Adipocyte (in vitro differentiated cells): ENCODE measurements around the gene COQ8A.

Experiments used
- DNase-seq: peaks from one replicate; pipeline ENCODE4 v3.0.0-alpha.2; 2015; ENCODE audit warnings: low read depth
- H3K27me3 ChIP-seq: replicated peaks from 2 replicates; pipeline ENCODE4 v1.7.0; 2013; ENCODE audit warnings: mild to moderate bottlenecking, low read length, moderate library complexity; ENCODE audit not compliant: control insufficient read depth, insufficient read depth
- H3K36me3 ChIP-seq: 2 replicates; pipeline ENCODE4 v1.7.0; 2013; ENCODE audit warnings: low read length, mild to moderate bottlenecking, moderate library complexity; ENCODE audit not compliant: control insufficient read depth, insufficient read depth, severe bottlenecking
- H3K4me1 ChIP-seq: 2 replicates; pipeline ENCODE4 v1.7.0; 2013; ENCODE audit warnings: mild to moderate bottlenecking, low read length, moderate library complexity; ENCODE audit not compliant: control insufficient read depth, insufficient read depth
- H3K4me3 ChIP-seq: 2 replicates; pipeline ENCODE4 v1.7.0; 2013; ENCODE audit warnings: mild to moderate bottlenecking, low read length, moderate library complexity
- H3K9ac ChIP-seq: 2 replicates; pipeline ENCODE4 v1.7.0; 2013; ENCODE audit warnings: mild to moderate bottlenecking, low read length, moderate library complexity
- H3K9me3 ChIP-seq: 2 replicates; pipeline ENCODE4 v1.7.0; 2013; ENCODE audit warnings: mild to moderate bottlenecking, low read length, moderate library complexity; ENCODE audit not compliant: control insufficient read depth

COQ8A gene

DNA sequence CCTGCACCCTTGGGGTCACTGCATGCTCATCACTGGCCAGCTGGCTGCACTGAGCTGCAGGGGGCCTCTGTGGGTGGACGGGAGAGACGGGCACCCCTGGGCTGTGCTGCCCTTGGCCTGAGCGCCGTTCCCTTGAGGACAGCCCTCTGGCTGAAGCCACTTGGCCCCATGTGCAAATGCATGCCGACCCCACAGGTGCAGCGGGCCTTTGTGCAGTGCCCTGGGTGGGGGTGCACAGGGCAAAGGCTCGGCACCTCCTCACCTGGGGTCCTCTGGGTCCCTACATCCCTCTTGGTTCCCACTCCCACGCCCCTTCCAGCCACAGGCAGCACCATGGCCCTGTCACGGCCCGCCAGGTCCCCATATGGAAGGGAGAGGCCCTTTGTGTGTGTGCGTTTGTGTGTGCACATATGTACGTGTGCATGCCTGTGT, 41.3 kb downstream of the COQ8A start:
- peaks cover 20% of the 10 kb centered on the region for H3K4me1 ChIP-seq
- DNase-seq = no peak
- peaks cover 37% of the 10 kb centered on the region for H3K36me3 ChIP-seq
- H3K27me3 ChIP-seq = no peaks in the 10 kb centered on the region
- H3K4me3 ChIP-seq = no peak overlapping the region
- no peak overlapping the region for H3K9ac ChIP-seq
- no peaks in the 10 kb centered on the region for H3K9me3 ChIP-seq

DNA sequence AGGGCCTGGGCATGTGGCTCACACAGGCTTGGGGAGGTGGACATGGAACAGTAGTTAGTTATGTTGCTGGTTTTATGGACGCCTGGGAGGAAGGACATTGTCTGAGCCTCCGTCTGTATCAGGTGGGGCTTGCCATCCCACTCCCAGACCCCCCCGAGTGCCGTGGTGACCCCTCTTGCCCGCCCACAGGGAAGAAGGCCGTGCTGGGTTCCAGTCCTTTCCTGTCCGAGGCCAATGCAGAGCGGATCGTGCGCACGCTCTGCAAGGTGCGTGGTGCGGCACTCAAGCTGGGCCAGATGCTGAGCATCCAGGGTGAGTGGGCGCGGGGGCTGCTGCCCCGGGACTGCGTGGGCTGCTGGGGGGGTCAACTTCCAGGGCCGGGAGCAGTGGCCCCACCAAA, 41.7 kb downstream of the COQ8A start:
- no peak overlapping the region for H3K9ac ChIP-seq
- no peak for DNase-seq
- H3K4me1 ChIP-seq = peaks cover 20% of the 10 kb centered on the region
- H3K27me3 ChIP-seq = no peaks in the 10 kb centered on the region
- H3K9me3 ChIP-seq = no peaks in the 10 kb centered on the region
- H3K4me3 ChIP-seq = no peak overlapping the region
- H3K36me3 ChIP-seq = peaks cover 41% of the 10 kb centered on the region

DNA sequence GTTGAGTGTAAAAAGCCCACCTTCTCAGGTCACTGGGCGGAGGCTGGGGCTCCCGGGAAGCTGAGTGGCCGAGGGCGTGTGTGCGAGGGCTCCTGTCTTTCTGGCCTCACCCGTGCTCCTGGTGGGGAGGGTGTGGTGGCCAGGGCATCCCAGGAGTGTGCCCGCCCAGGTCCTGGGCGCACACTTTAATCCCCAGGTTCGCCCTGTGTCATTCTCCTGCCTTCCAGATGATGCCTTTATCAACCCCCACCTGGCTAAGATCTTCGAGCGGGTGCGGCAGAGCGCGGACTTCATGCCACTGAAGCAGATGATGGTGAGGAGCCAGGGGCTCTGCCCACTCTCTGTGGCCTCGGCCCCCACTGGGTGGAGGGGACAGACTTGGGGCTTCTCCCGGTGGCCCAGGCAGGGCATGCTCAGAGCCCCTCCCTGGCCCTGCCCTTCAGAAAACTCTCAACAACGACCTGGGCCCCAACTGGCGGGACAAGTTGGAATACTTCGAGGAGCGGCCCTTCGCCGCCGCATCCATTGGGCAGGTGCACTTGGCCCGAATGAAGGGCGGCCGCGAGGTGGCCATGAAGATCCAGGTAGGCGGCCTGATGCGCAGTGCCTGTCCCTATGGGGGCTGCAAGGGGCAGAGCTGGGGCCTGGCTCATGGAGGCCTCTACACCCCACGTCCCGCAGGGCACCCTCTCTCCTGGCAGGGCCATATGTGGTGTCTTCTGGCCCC, 42.5 kb downstream of the COQ8A start:
- Histone ChIP-seq H3K4me1 (peaks cover 20% of the 10 kb centered on the region), H3K9me3 (no peaks in the 10 kb centered on the region), H3K9ac (no peak overlapping the region), H3K36me3 (peaks cover 46% of the 10 kb centered on the region), H3K27me3 (no peaks in the 10 kb centered on the region), H3K4me3 (no peak overlapping the region)
- no peak for DNase-seq

DNA sequence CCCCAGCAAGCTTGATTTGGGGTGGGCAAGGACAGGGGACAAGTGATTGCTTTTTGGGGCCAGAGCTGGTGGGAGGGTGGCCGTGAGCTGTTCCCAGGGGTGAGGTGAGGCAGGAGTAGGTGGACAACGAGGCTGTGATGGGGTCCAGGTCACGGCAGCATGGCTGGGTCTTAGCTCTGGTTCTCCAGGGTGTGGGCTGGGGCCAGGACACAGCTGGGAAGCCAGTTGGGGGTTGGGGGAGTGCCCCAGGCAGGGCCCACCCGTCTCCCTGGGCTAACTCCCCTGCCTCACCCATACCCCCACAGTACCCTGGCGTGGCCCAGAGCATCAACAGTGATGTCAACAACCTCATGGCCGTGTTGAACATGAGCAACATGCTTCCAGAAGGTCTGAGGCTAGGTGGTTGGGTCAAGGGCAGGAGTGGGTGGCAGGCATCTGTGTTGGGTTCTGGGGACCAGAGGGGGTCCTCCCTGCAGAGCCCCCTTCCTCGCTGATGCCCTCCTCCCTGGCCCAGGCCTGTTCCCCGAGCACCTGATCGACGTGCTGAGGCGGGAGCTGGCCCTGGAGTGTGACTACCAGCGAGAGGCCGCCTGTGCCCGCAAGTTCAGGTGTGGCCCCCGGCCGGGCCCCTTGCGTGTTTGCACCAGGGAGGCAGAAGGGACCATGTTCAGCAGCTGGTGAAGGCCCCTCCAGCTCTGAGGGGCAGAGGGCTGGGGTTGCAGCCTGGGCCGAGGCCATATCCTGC, 43.3 kb downstream of the COQ8A start:
- H3K4me1 ChIP-seq = peaks cover 20% of the 10 kb centered on the region
- H3K27me3 ChIP-seq = no peaks in the 10 kb centered on the region
- DNase-seq = no peak
- H3K4me3 ChIP-seq = no peak overlapping the region
- no peaks in the 10 kb centered on the region for H3K9me3 ChIP-seq
- H3K36me3 ChIP-seq = peaks cover 46% of the 10 kb centered on the region
- H3K9ac ChIP-seq = no peak overlapping the region

DNA sequence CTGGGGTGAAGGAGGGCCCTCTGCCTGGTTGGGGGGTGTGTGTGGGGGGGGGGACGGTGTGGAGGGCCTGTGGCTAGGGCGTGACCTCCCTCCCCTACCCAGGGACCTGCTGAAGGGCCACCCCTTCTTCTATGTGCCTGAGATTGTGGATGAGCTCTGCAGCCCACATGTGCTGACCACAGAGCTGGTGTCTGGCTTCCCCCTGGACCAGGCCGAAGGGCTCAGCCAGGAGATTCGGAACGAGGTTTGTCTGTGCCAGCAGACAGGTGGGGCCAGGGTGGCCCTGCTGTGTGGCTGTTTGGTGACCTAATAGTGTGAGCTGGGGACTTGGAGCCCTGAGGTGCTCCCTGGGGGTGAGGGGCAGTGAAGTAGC, 43.9 kb downstream of the COQ8A start:
- no peak overlapping the region for H3K4me3 ChIP-seq
- DNase-seq = no peak
- peaks cover 43% of the 10 kb centered on the region for H3K36me3 ChIP-seq
- H3K9me3 ChIP-seq = no peaks in the 10 kb centered on the region
- H3K4me1 ChIP-seq = peaks cover 21% of the 10 kb centered on the region
- no peaks in the 10 kb centered on the region for H3K27me3 ChIP-seq
- no peak overlapping the region for H3K9ac ChIP-seq

DNA sequence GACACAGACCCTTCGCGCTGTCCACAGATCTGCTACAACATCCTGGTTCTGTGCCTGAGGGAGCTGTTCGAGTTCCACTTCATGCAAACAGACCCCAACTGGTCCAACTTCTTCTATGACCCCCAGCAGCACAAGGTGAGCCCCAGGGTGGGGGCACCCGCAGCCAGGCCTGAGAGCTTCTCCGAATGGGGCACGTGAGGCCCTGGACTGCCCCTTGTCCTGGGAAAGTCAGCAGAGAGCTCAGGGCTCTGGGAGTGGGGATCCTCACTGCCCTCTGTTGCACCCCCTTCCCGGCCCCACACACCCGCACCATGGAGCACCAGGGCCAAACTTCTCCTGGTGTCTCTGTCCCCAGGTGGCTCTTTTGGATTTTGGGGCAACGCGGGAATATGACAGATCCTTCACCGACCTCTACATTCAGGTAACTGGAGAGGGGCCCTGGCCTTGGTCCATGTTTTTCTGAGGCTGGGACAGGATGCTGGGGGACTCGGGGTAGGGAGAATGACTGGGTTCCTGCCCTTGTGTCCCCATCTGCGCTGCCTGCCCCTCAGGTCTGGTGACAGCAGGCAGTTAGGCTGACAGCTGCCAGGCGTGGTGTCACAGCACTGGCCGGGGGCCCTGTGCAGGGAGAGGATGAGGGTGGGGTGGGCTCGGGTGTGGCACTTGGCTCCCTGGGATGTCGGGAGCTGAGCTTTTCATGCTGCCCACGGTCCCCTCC, 44.6 kb downstream of the COQ8A start:
- Histone ChIP-seq H3K4me1 (peaks cover 15% of the 10 kb centered on the region), H3K36me3 (peaks cover 42% of the 10 kb centered on the region), H3K27me3 (no peaks in the 10 kb centered on the region), H3K9ac (no peak overlapping the region), H3K4me3 (no peak overlapping the region), H3K9me3 (no peaks in the 10 kb centered on the region)
- DNase-seq = no peak

DNA sequence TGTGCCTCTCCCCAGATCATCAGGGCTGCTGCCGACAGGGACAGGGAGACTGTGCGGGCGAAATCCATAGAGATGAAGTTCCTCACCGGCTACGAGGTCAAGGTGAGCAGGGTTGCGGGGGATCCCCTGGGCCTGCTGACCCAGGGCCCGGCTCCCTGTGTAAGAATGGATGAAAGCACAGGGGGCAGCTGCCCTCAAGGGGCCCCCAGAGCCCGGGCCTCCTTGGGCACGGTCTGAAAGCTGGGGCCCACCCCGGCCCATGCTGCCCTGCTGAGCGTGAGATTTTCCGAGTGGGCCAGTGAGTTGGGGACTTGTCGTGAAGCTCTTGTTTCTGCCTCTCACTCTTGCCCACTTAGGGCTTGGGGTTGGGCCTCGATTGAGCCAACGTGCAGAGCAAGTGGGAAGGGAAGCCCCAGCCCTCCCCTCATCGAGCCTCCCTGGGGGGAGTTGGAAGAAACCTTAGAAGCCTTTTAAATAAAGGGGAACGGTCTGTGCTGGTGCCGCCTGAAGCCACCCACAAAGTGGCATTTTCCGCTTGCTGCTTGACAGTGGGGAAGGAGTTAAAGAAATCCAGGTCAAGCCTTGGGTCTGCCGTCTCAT, 45.2 kb downstream of the COQ8A start:
- Histone ChIP-seq H3K4me1 (peaks cover 9% of the 10 kb centered on the region), H3K9me3 (no peaks in the 10 kb centered on the region), H3K9ac (no peak overlapping the region), H3K4me3 (no peak overlapping the region), H3K27me3 (no peaks in the 10 kb centered on the region), H3K36me3 (peaks cover 42% of the 10 kb centered on the region)
- no peak for DNase-seq

DNA sequence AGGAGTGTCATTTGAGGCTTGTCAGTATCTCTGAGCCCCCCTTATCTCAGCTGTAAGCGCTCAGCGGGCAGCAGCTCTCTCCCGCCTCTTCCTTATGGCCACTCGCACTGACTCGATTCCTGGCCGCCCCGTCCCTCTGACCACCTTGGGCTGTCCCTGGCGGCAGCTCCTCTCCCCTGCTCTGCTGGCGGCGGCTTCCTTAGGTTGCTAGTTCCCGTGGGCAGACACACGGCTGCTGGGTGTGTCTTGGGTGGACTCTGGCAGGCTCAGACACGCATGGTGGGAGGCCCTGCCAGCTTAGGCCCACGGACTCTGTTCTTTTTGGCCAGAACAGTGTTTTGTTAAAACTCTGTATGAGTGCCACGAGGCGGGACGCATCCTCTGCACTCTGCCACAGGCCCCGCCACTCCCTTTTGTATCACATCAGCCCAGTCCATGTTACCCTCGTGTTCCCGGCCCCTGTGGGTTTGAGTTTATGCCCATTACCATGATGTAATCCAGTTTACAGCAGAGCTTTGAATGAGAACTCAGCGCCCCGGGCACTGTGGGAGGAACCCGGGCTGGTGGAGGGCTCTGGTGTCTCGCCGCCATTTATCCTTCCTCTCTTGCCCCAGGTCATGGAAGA, 45.9 kb downstream of the COQ8A start:
- H3K27me3 ChIP-seq = no peaks in the 10 kb centered on the region
- peaks cover 42% of the 10 kb centered on the region for H3K36me3 ChIP-seq
- H3K4me3 ChIP-seq = no peak overlapping the region
- DNase-seq = no peak
- no peaks in the 10 kb centered on the region for H3K9me3 ChIP-seq
- peaks cover 4% of the 10 kb centered on the region for H3K4me1 ChIP-seq
- no peak overlapping the region for H3K9ac ChIP-seq

DNA sequence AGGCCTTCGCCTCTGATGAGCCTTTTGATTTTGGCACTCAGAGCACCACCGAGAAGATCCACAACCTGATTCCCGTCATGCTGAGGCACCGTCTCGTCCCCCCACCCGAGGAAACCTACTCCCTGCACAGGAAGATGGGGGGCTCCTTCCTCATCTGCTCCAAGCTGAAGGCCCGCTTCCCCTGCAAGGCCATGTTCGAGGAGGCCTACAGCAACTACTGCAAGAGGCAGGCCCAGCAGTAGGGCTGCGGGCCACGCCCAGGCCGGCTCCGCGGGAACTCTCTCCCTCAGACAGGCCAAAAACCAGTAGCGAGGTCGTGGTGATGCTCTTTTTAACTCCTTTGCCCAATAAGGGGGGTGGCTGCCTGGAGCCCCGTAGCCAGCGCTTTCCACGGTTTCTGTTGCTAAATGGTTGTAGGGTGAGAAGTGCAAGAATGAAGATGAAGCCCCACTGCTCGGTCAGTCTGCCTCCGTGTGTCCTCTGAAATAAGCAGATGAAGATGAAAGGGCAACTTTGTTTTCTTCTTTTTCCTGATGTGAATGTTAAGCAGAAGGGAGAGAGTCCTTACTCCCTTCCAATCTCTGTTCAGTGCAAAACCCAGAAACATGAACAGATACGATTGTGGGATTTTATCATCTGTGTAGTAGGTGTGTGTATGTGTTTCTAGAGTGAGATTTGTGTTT, 46.5 kb downstream of the COQ8A start:
- no peak for DNase-seq
- H3K36me3 ChIP-seq = peaks cover 42% of the 10 kb centered on the region
- peaks cover 4% of the 10 kb centered on the region for H3K4me1 ChIP-seq
- no peaks in the 10 kb centered on the region for H3K27me3 ChIP-seq
- H3K9ac ChIP-seq = no peak overlapping the region
- no peaks in the 10 kb centered on the region for H3K9me3 ChIP-seq
- H3K4me3 ChIP-seq = no peak overlapping the region

DNA sequence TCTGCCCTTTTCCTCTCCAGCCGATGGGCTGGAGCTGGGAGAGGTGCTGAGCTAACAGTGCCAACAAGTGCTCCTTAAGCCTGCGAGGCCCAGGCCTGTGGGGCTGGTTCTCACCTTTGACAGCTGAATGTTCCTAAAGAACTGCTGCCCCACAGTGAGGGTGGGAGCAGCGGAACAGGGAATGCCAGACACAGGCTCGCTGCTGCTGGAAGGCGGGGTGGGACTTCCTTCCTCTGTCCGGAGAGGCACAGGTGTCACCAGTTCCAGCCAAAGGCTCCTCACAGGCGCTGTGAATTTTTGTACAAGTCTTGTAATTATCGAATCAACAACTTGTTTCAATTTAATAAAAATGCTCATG, 47.1 kb downstream of the COQ8A start:
- Histone ChIP-seq H3K9me3 (no peaks in the 10 kb centered on the region), H3K36me3 (peaks cover 41% of the 10 kb centered on the region), H3K4me1 (peaks cover 4% of the 10 kb centered on the region), H3K4me3 (no peak overlapping the region), H3K27me3 (no peaks in the 10 kb centered on the region), H3K9ac (no peak overlapping the region)
- no peak for DNase-seq
